ENCODE results near the gene CCDC107. TPM values are rescaled to one million over a fixed set of nuclear protein-coding genes. Genes with fewer than 3 reads are reported as not detected.

Gene CCDC107
- total RNA-seq, 1 experiment from 2014 or later, result 12.5 TPM

- H3K27me3 Mint-ChIP-seq (ENCODE audit: insufficient read depth, unreplicated experiment), result no peaks in the 10 kb centered on the region
- intact Hi-C loops (cut with micrococcal nuclease), result loop anchor here (2.0 to 10.0 kb wide), 4 partner anchors 31 to 247 kb away; partner anchors contain the start of genes HRCT1, SPAAR and TPM2
Observed at GRCh38 chr9:35657546-35658136, 451 bp upstream of the CCDC107 start, which contains the start of gene RMRP. RMRP (minus strand) TSS chr9:35658019.

DNA sequence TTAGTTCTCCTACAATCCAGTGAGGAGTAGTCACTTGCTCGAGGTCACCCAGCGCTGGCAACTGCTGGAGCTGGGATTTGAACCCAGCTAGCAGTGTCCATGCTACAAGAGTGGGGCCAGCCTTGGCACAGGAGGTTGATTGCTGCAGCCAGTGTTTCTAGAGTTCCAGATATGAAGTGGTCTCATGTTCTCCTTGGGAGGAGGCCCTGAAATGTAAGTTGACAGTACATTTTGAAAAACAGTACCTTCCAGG lies 802 bp downstream of the CCDC107 start:
- peaks cover 36% of the 10 kb centered on the region for H3K36me3 Mint-ChIP-seq (ENCODE audit: insufficient read depth, unreplicated experiment)
- ChIA-PET POLR2A (interaction anchor here (0.7 to 5.4 kb wide), 14 partner anchors 12 to 580 kb away, joined by 3 to 61 read pairs (median 7); partner anchors contain the start of genes ATOSB, CREB3, FANCG and GBA2), CTCF (interaction anchor here (0.6 to 11.0 kb wide), 19 partner anchors 11 to 1162 kb away, joined by 3 to 119 read pairs (median 5); partner anchors contain the start of genes CA9, CREB3 and TLN1)
- H3K9me3 Mint-ChIP-seq (ENCODE audit: unreplicated experiment), result no peaks in the 10 kb centered on the region
- intact Hi-C loops (cut with micrococcal nuclease), result loop anchor here (2.0 to 10.0 kb wide), 4 partner anchors 30 to 246 kb away; partner anchors contain the start of genes HRCT1, SPAAR and TPM2
- peaks cover 25% of the 10 kb centered on the region for H3K4me1 Mint-ChIP-seq (ENCODE audit: insufficient read depth, unreplicated experiment)
- H3K27me3 Mint-ChIP-seq (ENCODE audit: insufficient read depth, unreplicated experiment), result no peaks in the 10 kb centered on the region
- H3K27ac Mint-ChIP-seq (ENCODE audit: low read depth, unreplicated experiment), result peak overlapping the region; percentile 100
- BruUV-seq (replicated peaks), result no TSS peak
- peak overlapping the region; percentile 62 for H3K4me3 Mint-ChIP-seq (ENCODE audit: unreplicated experiment)
- TF ChIP-seq, protein P1, sequence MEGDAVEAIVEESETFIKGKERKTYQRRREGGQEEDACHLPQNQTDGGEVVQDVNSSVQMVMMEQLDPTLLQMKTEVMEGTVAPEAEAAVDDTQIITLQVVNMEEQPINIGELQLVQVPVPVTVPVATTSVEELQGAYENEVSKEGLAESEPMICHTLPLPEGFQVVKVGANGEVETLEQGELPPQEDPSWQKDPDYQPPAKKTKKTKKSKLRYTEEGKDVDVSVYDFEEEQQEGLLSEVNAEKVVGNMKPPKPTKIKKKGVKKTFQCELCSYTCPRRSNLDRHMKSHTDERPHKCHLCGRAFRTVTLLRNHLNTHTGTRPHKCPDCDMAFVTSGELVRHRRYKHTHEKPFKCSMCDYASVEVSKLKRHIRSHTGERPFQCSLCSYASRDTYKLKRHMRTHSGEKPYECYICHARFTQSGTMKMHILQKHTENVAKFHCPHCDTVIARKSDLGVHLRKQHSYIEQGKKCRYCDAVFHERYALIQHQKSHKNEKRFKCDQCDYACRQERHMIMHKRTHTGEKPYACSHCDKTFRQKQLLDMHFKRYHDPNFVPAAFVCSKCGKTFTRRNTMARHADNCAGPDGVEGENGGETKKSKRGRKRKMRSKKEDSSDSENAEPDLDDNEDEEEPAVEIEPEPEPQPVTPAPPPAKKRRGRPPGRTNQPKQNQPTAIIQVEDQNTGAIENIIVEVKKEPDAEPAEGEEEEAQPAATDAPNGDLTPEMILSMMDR (IDR thresholded peaks at IDR 0.05; ENCODE audit: unreplicated experiment), result no peak
- DNase-seq (ENCODE audit: unreplicated experiment), result no peak

More at GRCh38 chr9:35657546-35658136, 451 bp upstream of the CCDC107 start, which contains the start of gene RMRP:
- DNase-seq (ENCODE audit: unreplicated experiment), result peak; percentile 99
- no TSS peak for BruUV-seq (replicated peaks)
- TF ChIP-seq, protein P1 (IDR thresholded peaks at IDR 0.05; ENCODE audit: unreplicated experiment), result no peak
- ChIA-PET CTCF (interaction anchor here (0.5 to 11.0 kb wide), 20 partner anchors 11 to 1411 kb away, joined by 3 to 119 read pairs (median 4); partner anchors contain the start of genes CREB3 and TLN1), POLR2A (interaction anchor here (0.6 to 5.4 kb wide), 29 partner anchors 11 to 578 kb away, joined by 3 to 61 read pairs (median 5); partner anchors contain the start of genes ATOSB, CREB3, FANCG and GBA2)
- Mint-ChIP-seq H3K4me3 (ENCODE audit: unreplicated experiment) (peak within 1 kb of the TSS; percentile 62), H3K27ac (ENCODE audit: low read depth, unreplicated experiment) (peak within 1 kb of the TSS; percentile 100), H3K4me1 (ENCODE audit: insufficient read depth, unreplicated experiment) (peaks cover 21% of the 10 kb centered on the region), H3K9me3 (ENCODE audit: unreplicated experiment) (no peaks in the 10 kb centered on the region), H3K36me3 (ENCODE audit: insufficient read depth, unreplicated experiment) (peaks cover 33% of the 10 kb centered on the region)

DNA sequence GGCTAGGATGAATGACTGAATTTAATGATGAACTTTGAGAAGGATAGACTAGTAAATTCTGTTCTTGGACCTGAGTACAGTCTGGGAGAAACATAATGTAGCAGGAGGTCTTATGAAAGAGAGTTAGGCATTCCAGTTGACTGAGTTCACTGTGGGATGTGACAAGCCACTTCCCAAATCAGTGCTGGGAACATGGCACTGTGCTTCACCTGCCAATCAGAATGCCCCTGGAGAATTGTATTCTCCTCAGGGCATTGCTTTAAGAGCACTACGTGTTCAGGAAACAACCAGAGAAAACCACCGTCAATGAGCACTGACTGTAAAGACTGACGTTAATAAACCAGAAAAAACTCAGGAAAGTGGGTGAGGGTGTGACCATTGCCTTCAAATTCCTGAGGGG lies 1.2 kb downstream of the CCDC107 start:
- TF ChIP-seq, protein P1 (IDR thresholded peaks at IDR 0.05; ENCODE audit: unreplicated experiment), result no peak
- no TSS peak for BruUV-seq (replicated peaks)
- Mint-ChIP-seq H3K36me3 (ENCODE audit: insufficient read depth, unreplicated experiment) (peaks cover 36% of the 10 kb centered on the region), H3K4me1 (ENCODE audit: insufficient read depth, unreplicated experiment) (peaks cover 25% of the 10 kb centered on the region), H3K27ac (ENCODE audit: low read depth, unreplicated experiment) (peak overlapping the region; percentile 100), H3K27me3 (ENCODE audit: insufficient read depth, unreplicated experiment) (no peaks in the 10 kb centered on the region), H3K9me3 (ENCODE audit: unreplicated experiment) (no peaks in the 10 kb centered on the region), H3K4me3 (ENCODE audit: unreplicated experiment) (peak overlapping the region; percentile 62)
- POLR2A ChIA-PET, result interaction anchor here (0.7 to 5.4 kb wide), 11 partner anchors 13 to 580 kb away, joined by 3 to 61 read pairs (median 8); partner anchors contain the start of genes CREB3, FANCG, GBA2 and RGP1
- CTCF ChIA-PET, result interaction anchor here (0.6 to 11.0 kb wide), 18 partner anchors 10 to 1162 kb away, joined by 3 to 119 read pairs (median 5); partner anchors contain the start of genes CA9, CREB3 and TLN1
- peak; percentile 87 for DNase-seq (ENCODE audit: unreplicated experiment)
- intact Hi-C loops (cut with micrococcal nuclease), result loop anchor here (2.0 to 10.0 kb wide), 4 partner anchors 29 to 245 kb away; partner anchors contain the start of genes HRCT1, SPAAR and TPM2

- DNase-seq (ENCODE audit: unreplicated experiment), result peak; percentile 51
- no peaks in the 10 kb centered on the region for H3K9me3 Mint-ChIP-seq (ENCODE audit: unreplicated experiment)
- POLR2A ChIA-PET, result interaction anchor here (0.8 to 2.6 kb wide), 7 partner anchors 15 to 71 kb away, joined by 3 to 16 read pairs (median 6); partner anchors contain the start of genes CREB3, TLN1 and TPM2
- TF ChIP-seq, protein P1 (IDR thresholded peaks at IDR 0.05; ENCODE audit: unreplicated experiment), result peak; percentile 19
- no TSS peak for BruUV-seq (replicated peaks)
- peaks cover 25% of the 10 kb centered on the region for H3K4me1 Mint-ChIP-seq (ENCODE audit: insufficient read depth, unreplicated experiment)
- H3K27ac Mint-ChIP-seq (ENCODE audit: low read depth, unreplicated experiment), result no peak overlapping the region
- peaks cover 36% of the 10 kb centered on the region for H3K36me3 Mint-ChIP-seq (ENCODE audit: insufficient read depth, unreplicated experiment)
- no peak overlapping the region for H3K4me3 Mint-ChIP-seq (ENCODE audit: unreplicated experiment)
- CTCF ChIA-PET, result interaction anchor here (0.5 to 11.0 kb wide), 13 partner anchors 10 to 962 kb away, joined by 3 to 119 read pairs (median 5); partner anchors contain the start of genes CREB3 and TLN1
- intact Hi-C loops (cut with micrococcal nuclease), result no loop called here
- H3K27me3 Mint-ChIP-seq (ENCODE audit: insufficient read depth, unreplicated experiment), result no peaks in the 10 kb centered on the region
Observed at GRCh38 chr9:35660966-35661415, 2.9 kb downstream of the CCDC107 start.

All from MCF 10A (cell line).